Fibroblast of lung (primary cell): Measurements from ENCODE around the gene FOXK2. TPM values are rescaled to one million over a fixed set of nuclear protein-coding genes. Genes with fewer than 3 reads are reported as not detected.
"Not testable (repeated sequence)": the region's sequence is repeated elsewhere in the genome, so short reads cannot be mapped to it uniquely, and the experiment has no call there.

ENCODE experiments used
- DNase-seq, 2 donors: peaks; one replicate each; pipeline versions ENCODE4 v3.0.0 to v3.0.0-alpha.2; 2010; ENCODE audit warnings: low read depth in 2 of 2
- H2AFZ ChIP-seq: 2 replicates; pipeline ENCODE4 v1.5.1; 2012; ENCODE audit warnings: low read length, control low read depth, inconsistent platforms
- H3K27ac ChIP-seq: 2 replicates; pipeline ENCODE4 v1.5.1; 2011; ENCODE audit warnings: low read length, control low read depth; ENCODE audit not compliant: insufficient read depth
- H3K27me3 ChIP-seq: 2 replicates; pipeline ENCODE4 v1.5.1; 2011; ENCODE audit warnings: mild to moderate bottlenecking, low read length; ENCODE audit not compliant: control insufficient read depth, insufficient read depth
- H3K36me3 ChIP-seq: 2 replicates; pipeline ENCODE4 v1.5.1; 2011; ENCODE audit warnings: low read length; ENCODE audit not compliant: control insufficient read depth, insufficient read depth
- H3K4me1 ChIP-seq: 2 replicates; pipeline ENCODE4 v1.5.1; 2011; ENCODE audit warnings: low read length; ENCODE audit not compliant: control insufficient read depth, insufficient read depth; ENCODE audit errors: extremely low read depth
- H3K4me2 ChIP-seq: 2 replicates; pipeline ENCODE4 v1.5.1; 2011; ENCODE audit warnings: low read length, control low read depth; ENCODE audit not compliant: insufficient read depth; ENCODE audit errors: extremely low read depth
- H3K4me3 ChIP-seq, 4 experiments: fragments of 200-600 bp in 1 of 4; sonication (generic) in 1 of 4; replicated peaks in 1 of 4; 2 replicates each; pipeline ENCODE4 v1.5.1; 2011 to 2016; ENCODE audit warnings: low read length in 4 of 4, low read depth in 3 of 4, mild to moderate bottlenecking in 3 of 4, control low read depth in 2 of 4, inconsistent platforms in 1 of 4, mixed read lengths in 1 of 4; ENCODE audit not compliant: insufficient read depth in 1 of 4; ENCODE audit errors: control extremely low read depth in 1 of 4
- H3K79me2 ChIP-seq: 2 replicates; pipeline ENCODE4 v1.5.1; 2012; ENCODE audit warnings: mild to moderate bottlenecking, low read length, inconsistent platforms; ENCODE audit not compliant: control insufficient read depth, insufficient read depth
- H3K9ac ChIP-seq: 2 replicates; pipeline ENCODE4 v1.5.1; 2011; ENCODE audit warnings: mild to moderate bottlenecking, low read length, control low read depth; ENCODE audit not compliant: insufficient read depth
- H3K9me3 ChIP-seq: 2 replicates; pipeline ENCODE4 v1.5.1; 2012; ENCODE audit warnings: low read depth, low read length; ENCODE audit not compliant: control insufficient read depth, insufficient read depth
- H4K20me1 ChIP-seq: 2 replicates; pipeline ENCODE4 v1.5.1; 2011; ENCODE audit warnings: low read length; ENCODE audit not compliant: control insufficient read depth, insufficient read depth; ENCODE audit errors: extremely low read depth
- CTCF ChIP-seq, 2 donors: IDR thresholded peaks in 1 of 2; conservative IDR thresholded peaks in 1 of 2; 1 replicate in 1 of 2; 2 replicates in 1 of 2; pipeline ENCODE4 v1.5.1; 2011 to 2012; ENCODE audit warnings: low read length in 2 of 2, control low read depth in 1 of 2, inconsistent platforms in 1 of 2, low read depth in 1 of 2, mild to moderate bottlenecking in 1 of 2
- EZH2 ChIP-seq: IDR thresholded peaks from 2 replicates; pipeline ENCODE4 v1.5.1; 2012; ENCODE audit warnings: low read length, control low read depth, mild to moderate bottlenecking; ENCODE audit errors: missing control alignments
- polyA plus RNA-seq, 2 donors: library from polyadenylated mRNA; depleted of rRNA in 1 of 2; stranded (reverse) in 1 of 2; unstranded in 1 of 2; fragments of >200 nt; gene quantifications; 2 replicates each; pipeline ENCODE4 v1.2.1, GENCODE V29; 2011 to 2012; ENCODE audit warnings: missing spikeins in 1 of 2
- total RNA-seq: library from RNA; depleted of rRNA; stranded (reverse); fragments of >200 nt; gene quantifications from 2 replicates; pipeline ENCODE4 v1.2.1, GENCODE V29; 2014

Gene FOXK2
- total and polyA plus RNA-seq, 2 donors (not counting 1 experiment from before 2014, with no cell fraction given): 23.5 to 33.2 TPM

GRCh38 chr17:82507631-82508175, 11.8 kb upstream of the FOXK2 start:
- Histone ChIP-seq H3K36me3 (no peaks in the 10 kb centered on the region), H3K27ac (no peak overlapping the region), H3K27me3 (no peaks in the 10 kb centered on the region), H3K4me3 (no peak overlapping the region), H3K4me1 (no peaks in the 10 kb centered on the region), H4K20me1 (no peaks in the 10 kb centered on the region), H3K79me2 (no peaks in the 10 kb centered on the region), H3K9ac (no peak overlapping the region), H3K9me3 (no peaks in the 10 kb centered on the region), H3K4me2 (no peak overlapping the region), H2AFZ (no peak overlapping the region)
- TF ChIP-seq CTCF (conservative IDR thresholded peaks at IDR 0.05 in 1 of 2, IDR thresholded peaks at IDR 0.05 in 1 of 2; ENCODE audit: low read depth in 1 of 2, low read length in 2 of 2) (no peak), EZH2 (no peak)
- no peak for DNase-seq

GRCh38 chr17:82511642-82512041, 7.9 kb upstream of the FOXK2 start:
- H4K20me1 ChIP-seq, H3K4me3 ChIP-seq, H3K36me3 ChIP-seq, H3K9me3 ChIP-seq, DNase-seq, H3K4me1 ChIP-seq, H3K4me2 ChIP-seq, H2AFZ ChIP-seq, H3K9ac ChIP-seq, H3K27ac ChIP-seq, H3K27me3 ChIP-seq, H3K79me2 ChIP-seq: not testable (repeated sequence)

GRCh38 chr17:82513864-82514263, 5.7 kb upstream of the FOXK2 start:
- H2AFZ ChIP-seq, H3K27ac ChIP-seq, H3K79me2 ChIP-seq, H3K27me3 ChIP-seq, DNase-seq, H4K20me1 ChIP-seq, H3K4me3 ChIP-seq, H3K9ac ChIP-seq, H3K4me1 ChIP-seq, H3K36me3 ChIP-seq, H3K9me3 ChIP-seq, H3K4me2 ChIP-seq: not testable (repeated sequence)

- no peak overlapping the region for H3K4me3 ChIP-seq
- no peaks in the 10 kb centered on the region for H3K27me3 ChIP-seq
- H3K36me3 ChIP-seq: no peaks in the 10 kb centered on the region
- no peak overlapping the region for H2AFZ ChIP-seq
- peaks cover 23% of the 10 kb centered on the region for H3K79me2 ChIP-seq
- H3K9me3 ChIP-seq: no peaks in the 10 kb centered on the region
- no peak overlapping the region for H3K4me2 ChIP-seq
- no peak for DNase-seq
- H4K20me1 ChIP-seq: no peaks in the 10 kb centered on the region
- no peak overlapping the region for H3K27ac ChIP-seq
- TF ChIP-seq CTCF (conservative IDR thresholded peaks at IDR 0.05 in 1 of 2, IDR thresholded peaks at IDR 0.05 in 1 of 2; ENCODE audit: low read depth in 1 of 2, low read length in 2 of 2): no peak
- TF ChIP-seq EZH2: no peak
- no peak overlapping the region for H3K9ac ChIP-seq
- no peaks in the 10 kb centered on the region for H3K4me1 ChIP-seq
Observed at GRCh38 chr17:82517230-82517865, 2.2 kb upstream of the FOXK2 start.
